GM12878 (cell line): ENCODE results near the gene PDGFC. TPM values are rescaled to one million over a fixed set of nuclear protein-coding genes. Genes with fewer than 3 reads are reported as not detected.

Source experiments
- ATAC-seq: fragments of 200-7000 bp; cut with Tn5 transposase; 3 replicates; pipeline ENCODE4 v1.9.1; 2020; ENCODE audit warnings: mild to moderate bottlenecking, moderate library complexity
- BruUV-seq: library from RNA; stranded (reverse); fragments of 400-500 nt; replicated peaks from 2 replicates; lab custom pipeline; 2021; lab: Mats Ljungman, UMichigan
- CTCF ChIA-PET: fragments of 300-600 bp; sonication (Branson Sonifier 250); formaldehyde crosslinking; extraction: SDS; loops from one replicate; lab custom pipeline; 2021; ENCODE audit warnings: inconsistent platforms; lab: Yijun Ruan, JAX
- POLR2A ChIA-PET: fragments of 350-600 bp; formaldehyde crosslinking; extraction: SDS; loops from one replicate; lab custom pipeline; 2021; ENCODE audit warnings: inconsistent platforms; lab: Charles Lee
- RAD21 ChIA-PET: fragments of 300-600 bp; sonication (Branson Sonifier 250); formaldehyde crosslinking; loops from one replicate; lab custom pipeline; 2023; ENCODE audit warnings: antibody characterized with exemption; ENCODE audit not compliant: unreplicated experiment; lab: Charles Lee
- SMC1A ChIA-PET: fragments of 300-600 bp; sonication (Branson Sonifier 250); formaldehyde crosslinking; loops from one replicate; lab custom pipeline; 2023; ENCODE audit not compliant: unreplicated experiment, uncharacterized antibody; lab: Charles Lee
- DNase-seq: peaks from one replicate; pipeline ENCODE4 v3.0.0-alpha.2; 2011; ENCODE audit warnings: low read depth, low spot score
- FAIRE-seq: peaks from 3 replicates; lab custom pipeline; 2011; peaks lifted over from hg19 to GRCh38; lab: Jason Lieb, UNC
- H2AFZ ChIP-seq: 2 replicates; pipeline ENCODE4 v1.6.0; 2011; ENCODE audit warnings: low read depth, low read length, control low read depth; ENCODE audit not compliant: control insufficient read depth
- H3K27ac ChIP-seq: 2 replicates; pipeline ENCODE4 v1.5.1; 2011; ENCODE audit warnings: control low read depth; ENCODE audit not compliant: control insufficient read depth, insufficient read depth
- H3K27me3 ChIP-seq, 2 experiments: replicated peaks in 1 of 2; 2 replicates each; pipeline versions ENCODE4 v1.6.0 to v1.6.1; 2011; ENCODE audit warnings: low read length in 1 of 2; ENCODE audit not compliant: control insufficient read depth in 2 of 2, insufficient read depth in 2 of 2
- H3K36me3 ChIP-seq, 2 experiments: 2 replicates each; pipeline ENCODE4 v1.5.1; 2011; ENCODE audit warnings: low read length in 1 of 2; ENCODE audit not compliant: control insufficient read depth in 2 of 2, insufficient read depth in 2 of 2
- H3K4me1 ChIP-seq: 2 replicates; pipeline ENCODE4 v1.6.1; 2011; ENCODE audit warnings: mild to moderate bottlenecking, low read length, moderate library complexity, mixed read lengths; ENCODE audit not compliant: control insufficient read depth, insufficient read depth
- H3K4me2 ChIP-seq: 2 replicates; pipeline ENCODE4 v1.6.0; 2011; ENCODE audit warnings: control low read depth; ENCODE audit not compliant: control insufficient read depth, insufficient read depth
- H3K4me3 ChIP-seq: fragments of 200-600 bp; sonication (generic); 2 replicates; pipeline ENCODE4 v1.5.1; 2016
- H3K79me2 ChIP-seq: 2 replicates; pipeline ENCODE4 v1.6.0; 2011; ENCODE audit warnings: low read length; ENCODE audit not compliant: control insufficient read depth, insufficient read depth
- H3K9ac ChIP-seq: 2 replicates; pipeline ENCODE4 v1.8.0; 2011; ENCODE audit warnings: low read length, control low read depth, mixed read lengths; ENCODE audit not compliant: control insufficient read depth, insufficient read depth
- H3K9me3 ChIP-seq: replicated peaks from 3 replicates; pipeline ENCODE4 v1.5.1; 2011; ENCODE audit warnings: mild to moderate bottlenecking, low read length; ENCODE audit not compliant: control insufficient read depth, insufficient read depth
- H4K20me1 ChIP-seq: 2 replicates; pipeline ENCODE4 v1.6.0; 2011; ENCODE audit not compliant: control insufficient read depth, insufficient read depth
- GABPA ChIP-seq: IDR thresholded peaks from 2 replicates; pipeline ENCODE4 v1.6.1; 2014; ENCODE audit warnings: antibody characterized with exemption, low read depth, mild to moderate bottlenecking, inconsistent platforms
- NFXL1 ChIP-seq: fragments of 450-650 bp; IDR thresholded peaks from 2 replicates; pipeline ENCODE4 v1.6.1; 2017; ENCODE audit warnings: antibody characterized with exemption, mild to moderate bottlenecking, borderline replicate concordance
- NR2C2 ChIP-seq: IDR thresholded peaks from 2 replicates; pipeline ENCODE4 v1.6.1; 2011; ENCODE audit warnings: borderline replicate concordance, low read depth; ENCODE audit not compliant: control insufficient read depth, insufficient read length
- PAX8 ChIP-seq: fragments of 450-650 bp; IDR thresholded peaks from 2 replicates; pipeline ENCODE4 v1.6.1; 2017; ENCODE audit warnings: mild to moderate bottlenecking, moderate library complexity
- RFX5 ChIP-seq: IDR thresholded peaks from 2 replicates; pipeline ENCODE4 v1.6.1; 2011; ENCODE audit warnings: low read depth, low read length, improper control_type of control experiment
- TARDBP ChIP-seq: IDR thresholded peaks from 2 replicates; pipeline ENCODE4 v1.6.1; 2016; ENCODE audit warnings: borderline replicate concordance
- TCF3 ChIP-seq: IDR thresholded peaks from 2 replicates; pipeline ENCODE4 v1.6.1; 2012; ENCODE audit warnings: low read depth, mild to moderate bottlenecking, low read length, borderline replicate concordance; ENCODE audit not compliant: insufficient read depth
- WRNIP1 ChIP-seq: IDR thresholded peaks from 2 replicates; pipeline ENCODE4 v1.6.1; 2011; ENCODE audit warnings: low read depth, low read length, improper control_type of control experiment, borderline replicate concordance
- in situ Hi-C: fragments of 300-500 bp; cut with MboI; formaldehyde crosslinking; loops from 9 replicates; pipeline ENCODE4 v1.14.3; 2018; ENCODE audit warnings: mixed read lengths
- intact Hi-C: fragments of 100-400 bp; cut with micrococcal nuclease; formaldehyde crosslinking; loops from one replicate; pipeline ENCODE4 v1.14.2; 2022; ENCODE audit not compliant: unreplicated experiment
- polyA plus RNA-seq, 11 experiments: library from polyadenylated mRNA; depleted of rRNA in 4 of 11; unstranded in 6 of 11; stranded (reverse) in 5 of 11; fragments of >200 nt; fragmentation: Nextera tagmentation in 4 of 11; fragmentation: Illumina TruSeq in 1 of 11; extraction: Ambion mirVana in 4 of 11; extraction: Trizol in 1 of 11; gene quantifications; 1 replicate in 1 of 11; 2 replicates in 10 of 11; pipeline versions ENCODE4 v1.2.1 to v1.2.3, GENCODE V29; 2011 to 2016; ENCODE audit warnings: inconsistent platforms in 2 of 11, missing spikeins in 2 of 11, low read depth in 1 of 11
- total RNA-seq, 4 experiments: library from RNA; depleted of rRNA in 3 of 4; stranded (reverse); fragments of >200 nt in 3 of 4; fragmentation: Illumina TruSeq in 1 of 4; extraction: Trizol in 1 of 4; gene quantifications; 2 replicates each; pipeline versions ENCODE4 v1.2.1 to v1.2.3, GENCODE V29; 2013 to 2021
- TF ChIP-seq, protein P1 (sequence below): fragments of 450-650 bp; IDR thresholded peaks from 2 replicates; pipeline ENCODE4 v1.6.1; 2018; ENCODE audit warnings: borderline replicate concordance, mild to moderate bottlenecking; ENCODE audit not compliant: partially characterized antibody
- TF ChIP-seq, protein P2 (sequence below): IDR thresholded peaks from 2 replicates; pipeline ENCODE4 v1.6.1; 2011; ENCODE audit warnings: borderline replicate concordance, low read depth, mild to moderate bottlenecking, moderate library complexity, low read length; ENCODE audit not compliant: insufficient read depth, poor library complexity, severe bottlenecking

Gene PDGFC
- total and polyA plus RNA-seq, 10 of the 15 experiments (the other 5 are each of a cell fraction or from before 2014, with no cell fraction given): 0.02 to 0.18 TPM; not detected in 8

DNA sequence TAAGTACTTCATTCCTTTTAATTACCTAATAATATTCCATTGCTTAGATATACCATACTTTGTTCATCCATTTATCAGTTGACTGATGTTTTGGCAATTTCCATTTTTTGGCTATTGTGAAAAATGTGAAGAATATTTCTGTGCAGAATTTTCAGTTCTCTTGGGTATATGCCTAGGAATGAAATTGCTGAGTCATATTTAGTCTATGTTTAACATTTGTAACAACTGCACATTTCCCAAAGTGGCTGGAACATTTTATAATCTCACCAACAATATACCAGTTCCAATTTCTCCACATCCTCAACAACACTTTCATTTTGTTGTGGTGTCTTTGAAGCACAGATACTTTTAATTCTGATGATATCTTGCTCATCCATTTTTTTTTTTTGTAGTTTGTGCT lies 215.5 kb downstream of the PDGFC start:
- intact Hi-C loops: no loop called here
- no peak for DNase-seq
- H3K36me3 ChIP-seq: no peaks in the 10 kb centered on the region
- no peaks in the 10 kb centered on the region for H3K79me2 ChIP-seq
- RAD21 ChIA-PET: no interaction called here
- CTCF ChIA-PET: no interaction called here
- no peak overlapping the region for H3K4me2 ChIP-seq
- no peak overlapping the region for H3K9ac ChIP-seq
- no peak overlapping the region for H3K4me3 ChIP-seq
- POLR2A ChIA-PET: no interaction called here
- in situ Hi-C loops: no loop called here
- H3K27me3 ChIP-seq: no peaks in the 10 kb centered on the region
- SMC1A ChIA-PET: no interaction called here
- no peak for FAIRE-seq
- no peak overlapping the region for H2AFZ ChIP-seq
- no TSS peak for BruUV-seq
- no peaks in the 10 kb centered on the region for H4K20me1 ChIP-seq
- TF ChIP-seq NR2C2 (no peak), TARDBP (no peak), PAX8 (no peak), WRNIP1 (no peak), RFX5 (no peak), GABPA (no peak), NFXL1 (no peak), TCF3 (no peak)
- TF ChIP-seq, protein P1, sequence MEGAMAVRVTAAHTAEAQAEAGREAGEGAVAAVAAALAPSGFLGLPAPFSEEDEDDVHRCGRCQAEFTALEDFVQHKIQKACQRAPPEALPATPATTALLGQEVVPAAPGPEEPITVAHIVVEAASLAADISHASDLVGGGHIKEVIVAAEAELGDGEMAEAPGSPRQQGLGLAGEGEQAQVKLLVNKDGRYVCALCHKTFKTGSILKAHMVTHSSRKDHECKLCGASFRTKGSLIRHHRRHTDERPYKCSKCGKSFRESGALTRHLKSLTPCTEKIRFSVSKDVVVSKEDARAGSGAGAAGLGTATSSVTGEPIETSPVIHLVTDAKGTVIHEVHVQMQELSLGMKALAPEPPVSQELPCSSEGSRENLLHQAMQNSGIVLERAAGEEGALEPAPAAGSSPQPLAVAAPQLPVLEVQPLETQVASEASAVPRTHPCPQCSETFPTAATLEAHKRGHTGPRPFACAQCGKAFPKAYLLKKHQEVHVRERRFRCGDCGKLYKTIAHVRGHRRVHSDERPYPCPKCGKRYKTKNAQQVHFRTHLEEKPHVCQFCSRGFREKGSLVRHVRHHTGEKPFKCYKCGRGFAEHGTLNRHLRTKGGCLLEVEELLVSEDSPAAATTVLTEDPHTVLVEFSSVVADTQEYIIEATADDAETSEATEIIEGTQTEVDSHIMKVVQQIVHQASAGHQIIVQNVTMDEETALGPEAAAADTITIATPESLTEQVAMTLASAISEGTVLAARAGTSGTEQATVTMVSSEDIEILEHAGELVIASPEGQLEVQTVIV: no peak
- TF ChIP-seq, protein P2, sequence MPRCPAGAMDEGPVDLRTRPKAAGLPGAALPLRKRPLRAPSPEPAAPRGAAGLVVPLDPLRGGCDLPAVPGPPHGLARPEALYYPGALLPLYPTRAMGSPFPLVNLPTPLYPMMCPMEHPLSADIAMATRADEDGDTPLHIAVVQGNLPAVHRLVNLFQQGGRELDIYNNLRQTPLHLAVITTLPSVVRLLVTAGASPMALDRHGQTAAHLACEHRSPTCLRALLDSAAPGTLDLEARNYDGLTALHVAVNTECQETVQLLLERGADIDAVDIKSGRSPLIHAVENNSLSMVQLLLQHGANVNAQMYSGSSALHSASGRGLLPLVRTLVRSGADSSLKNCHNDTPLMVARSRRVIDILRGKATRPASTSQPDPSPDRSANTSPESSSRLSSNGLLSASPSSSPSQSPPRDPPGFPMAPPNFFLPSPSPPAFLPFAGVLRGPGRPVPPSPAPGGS: no peak
- TF ChIP-seq, all 136 proteins: peak for 0
- no peaks in the 10 kb centered on the region for H3K4me1 ChIP-seq
- H3K9me3 ChIP-seq: no peaks in the 10 kb centered on the region
- H3K27ac ChIP-seq: no peak overlapping the region
- ATAC-seq: no peak
